Ishikawa (cell line): ENCODE data around the gene PSMD5.
A peak's percentile ranks its signal among the peaks of the same experiment; 100 is the strongest.

ENCODE experiments used
- CEBPB ChIP-seq: IDR thresholded peaks from 2 replicates; pipeline ENCODE4 v1.6.1; 2012
- CREB1 ChIP-seq: IDR thresholded peaks from 2 replicates; pipeline ENCODE4 v1.6.1; 2012; ENCODE audit warnings: low read depth
- EGR1 ChIP-seq: IDR thresholded peaks from 2 replicates; pipeline ENCODE4 v1.6.1; 2012
- EP300 ChIP-seq: IDR thresholded peaks from 2 replicates; pipeline ENCODE4 v1.6.1; 2012; ENCODE audit warnings: borderline replicate concordance
- FOXM1 ChIP-seq: IDR thresholded peaks from 2 replicates; pipeline ENCODE4 v1.6.1; 2012; ENCODE audit warnings: low read depth, borderline replicate concordance
- NFIC ChIP-seq: IDR thresholded peaks from 2 replicates; pipeline ENCODE4 v1.6.1; 2012
- RAD21 ChIP-seq: IDR thresholded peaks from 2 replicates; pipeline ENCODE4 v1.6.1; 2012; ENCODE audit warnings: low read depth
- REST ChIP-seq: IDR thresholded peaks from 2 replicates; pipeline ENCODE4 v1.6.1; 2012; ENCODE audit warnings: low read depth, mild to moderate bottlenecking
- TAF1 ChIP-seq: IDR thresholded peaks from 2 replicates; pipeline ENCODE4 v1.6.1; 2012; ENCODE audit warnings: low read depth, mild to moderate bottlenecking
- TCF12 ChIP-seq: IDR thresholded peaks from 2 replicates; pipeline ENCODE4 v1.6.1; 2012; ENCODE audit warnings: low read depth
- TEAD4 ChIP-seq: IDR thresholded peaks from 2 replicates; pipeline ENCODE4 v1.6.1; 2012
- YY1 ChIP-seq: IDR thresholded peaks from 2 replicates; pipeline ENCODE4 v1.6.1; 2012; ENCODE audit warnings: low read depth
- ZBTB7A ChIP-seq: IDR thresholded peaks from 2 replicates; pipeline ENCODE4 v1.6.1; 2012; ENCODE audit warnings: low read depth
- TF ChIP-seq, protein P1 (sequence below): IDR thresholded peaks from 2 replicates; pipeline ENCODE4 v1.6.1; 2012
- TF ChIP-seq, protein P2 (sequence below): IDR thresholded peaks from 2 replicates; pipeline ENCODE4 v1.6.1; 2012

PSMD5 gene

GRCh38 chr9:120883608-120883996 is 40.9 kb upstream of the PSMD5 start:
- TF ChIP-seq TCF12 (no peak), REST (no peak)

DNA sequence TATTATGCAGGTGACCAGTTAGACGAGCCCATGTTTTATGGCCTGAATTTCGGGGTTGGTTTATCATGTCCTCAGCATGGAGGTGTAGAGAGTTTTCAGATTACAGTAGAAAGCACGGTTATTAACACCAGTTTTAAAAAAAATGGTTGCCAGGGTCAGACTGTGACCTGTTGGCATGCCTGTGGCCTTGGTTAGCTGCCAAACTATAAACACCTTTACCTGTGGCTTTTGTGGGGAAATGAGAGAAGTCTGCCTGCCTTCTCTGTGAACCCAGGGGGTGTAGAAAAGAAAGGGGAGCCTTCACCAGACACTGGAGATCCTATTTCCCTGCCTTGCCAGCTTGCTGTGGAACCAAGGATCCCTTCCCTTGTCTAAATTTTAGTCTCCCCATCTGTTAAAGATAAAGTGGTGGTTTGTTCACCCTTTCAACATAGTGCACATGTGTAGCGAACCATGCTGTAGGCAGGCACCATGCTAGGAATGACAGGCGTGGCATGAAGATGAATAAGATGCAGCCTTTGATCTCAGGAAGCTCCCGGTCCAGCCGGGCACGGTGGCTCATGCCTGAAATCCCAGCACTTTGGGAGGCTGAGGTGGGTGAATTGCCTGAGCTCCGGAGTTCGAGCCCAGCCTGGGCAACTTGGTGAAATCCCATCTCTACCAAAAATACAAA is 40.3 kb upstream of the PSMD5 start:
- TF ChIP-seq CREB1 (no peak), NFIC (peak; percentile 50)

DNA sequence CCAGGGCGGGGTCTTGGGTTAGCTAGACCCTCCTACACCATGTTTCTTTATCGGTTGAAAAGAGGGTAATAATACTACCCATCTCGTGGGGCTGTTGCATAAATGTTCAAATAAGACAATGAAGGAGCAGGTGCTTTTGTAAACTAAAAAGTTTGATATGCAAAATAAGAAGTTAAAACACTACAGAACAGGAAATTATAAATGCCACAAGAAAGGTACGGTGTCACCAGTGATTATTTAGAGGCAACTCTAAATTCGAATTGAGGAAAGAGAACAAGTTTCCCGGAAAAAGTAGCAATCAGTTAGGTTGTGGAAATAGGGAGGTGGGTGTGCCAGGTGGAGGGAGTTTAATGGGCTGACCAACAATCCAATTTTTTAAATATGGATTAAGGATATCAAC is 36.7 kb upstream of the PSMD5 start:
- TF ChIP-seq REST (no peak), TEAD4 (no peak), TAF1 (no peak), NFIC (no peak), CEBPB (no peak), ZBTB7A (no peak), YY1 (no peak), EP300 (no peak), EGR1 (no peak), TCF12 (no peak), RAD21 (no peak), FOXM1 (no peak), CREB1 (no peak)
- TF ChIP-seq, protein P1, sequence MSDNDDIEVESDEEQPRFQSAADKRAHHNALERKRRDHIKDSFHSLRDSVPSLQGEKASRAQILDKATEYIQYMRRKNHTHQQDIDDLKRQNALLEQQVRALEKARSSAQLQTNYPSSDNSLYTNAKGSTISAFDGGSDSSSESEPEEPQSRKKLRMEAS = no peak
- TF ChIP-seq, protein P2, sequence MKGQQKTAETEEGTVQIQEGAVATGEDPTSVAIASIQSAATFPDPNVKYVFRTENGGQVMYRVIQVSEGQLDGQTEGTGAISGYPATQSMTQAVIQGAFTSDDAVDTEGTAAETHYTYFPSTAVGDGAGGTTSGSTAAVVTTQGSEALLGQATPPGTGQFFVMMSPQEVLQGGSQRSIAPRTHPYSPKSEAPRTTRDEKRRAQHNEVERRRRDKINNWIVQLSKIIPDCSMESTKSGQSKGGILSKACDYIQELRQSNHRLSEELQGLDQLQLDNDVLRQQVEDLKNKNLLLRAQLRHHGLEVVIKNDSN = no peak

DNA sequence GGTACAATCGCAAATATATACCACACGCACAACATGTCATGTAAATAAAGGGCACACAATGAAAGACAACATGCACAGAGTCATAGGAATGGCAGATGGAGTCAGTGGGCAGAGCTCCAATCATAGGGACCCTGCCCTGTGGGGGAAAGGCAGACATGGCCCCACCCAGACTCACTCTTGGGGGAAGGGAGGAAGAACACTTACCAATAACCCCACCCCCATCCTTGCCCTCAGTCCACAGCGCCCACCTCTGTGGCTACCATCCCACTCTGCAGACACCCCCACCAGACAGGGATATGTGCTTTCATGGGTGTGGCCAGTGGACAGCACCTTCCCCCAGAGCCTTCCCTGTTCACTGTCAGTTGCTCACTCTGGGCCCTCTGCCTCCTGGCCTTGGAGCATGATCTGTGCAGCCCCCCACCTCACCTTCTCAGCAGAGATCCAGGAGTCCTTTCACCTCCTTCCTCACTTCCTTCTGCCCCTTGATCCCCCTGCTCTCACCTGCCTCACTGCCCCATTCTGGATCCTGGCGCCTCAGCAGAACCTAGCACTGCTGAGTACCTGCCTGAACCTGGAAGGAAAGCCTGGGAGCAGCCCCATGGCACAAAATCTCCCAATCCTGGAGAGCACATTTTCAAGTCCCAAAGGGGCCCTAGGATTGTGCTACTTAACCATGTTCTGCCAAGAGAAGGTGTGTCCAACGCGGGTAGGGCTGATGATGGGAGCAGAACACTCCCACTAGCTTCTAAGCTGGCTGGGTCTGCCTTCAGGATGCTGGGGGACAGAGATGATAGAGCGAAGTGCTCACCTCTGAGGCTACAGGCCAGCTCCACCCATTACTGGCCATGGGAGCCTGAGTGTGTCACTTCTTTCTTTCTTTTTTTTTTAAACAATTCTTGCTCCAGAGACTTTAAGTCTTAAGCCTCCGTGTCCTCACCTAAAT is 35.7 kb upstream of the PSMD5 start:
- TF ChIP-seq EP300 = no peak
- TF ChIP-seq REST = no peak; the same call in 1 of the 2 replicates
- TF ChIP-seq CREB1 = no peak
- TF ChIP-seq, protein P2 = no peak
- no peak for TF ChIP-seq RAD21
- no peak for TF ChIP-seq EGR1
- TF ChIP-seq ZBTB7A = no peak
- no peak for TF ChIP-seq TEAD4
- TF ChIP-seq, protein P1 = no peak
- TF ChIP-seq NFIC = no peak
- TF ChIP-seq YY1 = no peak
- no peak for TF ChIP-seq TAF1
- TF ChIP-seq TCF12 = no peak
- no peak for TF ChIP-seq FOXM1
- TF ChIP-seq CEBPB = no peak
